SKM-1 (cell line): ENCODE data around the gene C1QL2.

Experiments used
- DNase-seq: peaks from one replicate; lab custom pipeline; 2025; ENCODE audit not compliant: unreplicated experiment; lab: John Stamatoyannopoulos, UW

Gene C1QL2

GRCh38 chr2:119144806-119145205, 13.7 kb downstream of the C1QL2 start:
- no peak for DNase-seq

DNA sequence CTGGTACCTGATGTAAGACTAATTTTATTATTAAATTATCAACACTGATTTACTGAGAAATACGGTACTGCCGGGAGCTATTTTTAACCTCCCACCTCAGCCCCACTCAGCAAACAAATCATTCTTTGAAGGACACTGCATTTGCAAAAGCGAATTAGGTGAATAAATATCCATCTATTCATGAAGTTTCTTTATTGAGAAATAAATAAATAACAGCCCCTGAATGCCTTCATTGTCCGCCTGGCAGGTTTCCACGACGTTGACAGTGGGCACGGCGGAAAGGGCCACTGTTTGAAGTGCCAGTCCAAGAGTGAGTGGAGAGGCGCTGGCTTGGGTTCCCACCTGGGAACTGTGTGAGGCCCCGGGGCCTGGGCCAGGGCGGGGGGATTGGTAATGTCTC, 15.7 kb downstream of the C1QL2 start:
- DNase-seq: no peak

GRCh38 chr2:119137502-119137901, 21.0 kb downstream of the C1QL2 start:
- no peak for DNase-seq

DNA sequence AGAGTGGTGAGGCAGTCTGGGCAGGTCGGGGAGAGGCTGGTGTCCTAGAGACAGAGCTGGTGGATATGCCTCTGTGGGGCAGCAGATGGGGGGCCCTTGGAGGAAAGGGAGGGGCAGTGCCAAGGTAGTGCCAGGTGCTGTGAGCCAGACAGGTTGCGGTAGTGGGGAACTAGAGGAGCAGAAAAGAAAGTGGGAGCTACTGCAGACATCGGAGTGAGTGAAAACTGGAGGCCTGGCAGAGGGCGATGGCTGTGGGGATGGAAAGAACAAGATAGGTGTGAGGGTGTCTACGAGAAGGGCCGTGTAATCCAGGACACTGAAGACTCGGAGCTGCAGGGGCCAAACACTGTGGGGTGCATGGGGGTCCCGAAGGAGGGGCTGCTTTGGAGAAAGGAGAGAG, 21.7 kb downstream of the C1QL2 start:
- DNase-seq: no peak

- DNase-seq: no peak
Measured at GRCh38 chr2:119136093-119136492, 22.5 kb downstream of the C1QL2 start.

DNA sequence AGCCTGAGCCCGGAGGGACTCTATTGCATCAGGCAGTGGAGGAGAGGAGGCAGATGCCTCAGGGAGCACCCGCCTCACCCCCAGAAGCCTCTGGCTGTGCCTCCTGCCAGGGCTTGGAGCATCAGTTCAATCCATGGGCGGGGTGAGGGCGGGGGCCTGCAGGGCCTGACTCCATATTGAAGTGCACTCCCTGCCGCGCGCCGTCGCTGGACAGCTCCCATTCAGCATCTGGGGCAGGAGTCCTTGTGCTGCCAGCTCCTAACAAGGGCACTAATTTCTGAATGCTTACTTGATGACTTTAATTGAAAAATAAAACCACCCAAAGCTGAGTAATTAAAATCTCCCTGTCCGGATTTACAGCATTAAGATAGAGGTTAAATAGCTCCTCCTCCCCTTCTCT, 23.8 kb downstream of the C1QL2 start:
- no peak for DNase-seq

- no peak for DNase-seq
Measured at GRCh38 chr2:119126650-119127049, 31.9 kb downstream of the C1QL2 start.

GRCh38 chr2:119123389-119123788, 35.2 kb downstream of the C1QL2 start:
- DNase-seq: no peak

DNA sequence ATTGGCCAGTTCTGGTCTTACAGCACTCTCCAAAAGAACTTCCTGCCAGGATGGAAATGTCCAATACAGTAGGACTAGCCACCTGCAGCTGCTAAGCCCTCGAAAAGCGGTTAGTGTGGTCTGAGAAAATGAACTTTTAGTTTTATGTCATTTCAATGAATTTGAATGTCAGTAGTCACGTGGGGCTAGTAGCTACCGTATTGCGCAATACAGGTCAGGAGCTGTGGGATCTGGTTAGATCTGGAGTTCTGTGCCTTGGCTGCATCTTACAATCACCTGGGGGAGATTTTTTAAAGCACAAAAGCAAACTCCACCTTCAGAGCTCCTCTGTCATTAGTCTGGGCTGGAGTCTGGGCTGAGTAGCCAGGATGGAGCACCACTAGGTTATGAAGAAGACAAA, 35.9 kb downstream of the C1QL2 start:
- DNase-seq: no peak

DNA sequence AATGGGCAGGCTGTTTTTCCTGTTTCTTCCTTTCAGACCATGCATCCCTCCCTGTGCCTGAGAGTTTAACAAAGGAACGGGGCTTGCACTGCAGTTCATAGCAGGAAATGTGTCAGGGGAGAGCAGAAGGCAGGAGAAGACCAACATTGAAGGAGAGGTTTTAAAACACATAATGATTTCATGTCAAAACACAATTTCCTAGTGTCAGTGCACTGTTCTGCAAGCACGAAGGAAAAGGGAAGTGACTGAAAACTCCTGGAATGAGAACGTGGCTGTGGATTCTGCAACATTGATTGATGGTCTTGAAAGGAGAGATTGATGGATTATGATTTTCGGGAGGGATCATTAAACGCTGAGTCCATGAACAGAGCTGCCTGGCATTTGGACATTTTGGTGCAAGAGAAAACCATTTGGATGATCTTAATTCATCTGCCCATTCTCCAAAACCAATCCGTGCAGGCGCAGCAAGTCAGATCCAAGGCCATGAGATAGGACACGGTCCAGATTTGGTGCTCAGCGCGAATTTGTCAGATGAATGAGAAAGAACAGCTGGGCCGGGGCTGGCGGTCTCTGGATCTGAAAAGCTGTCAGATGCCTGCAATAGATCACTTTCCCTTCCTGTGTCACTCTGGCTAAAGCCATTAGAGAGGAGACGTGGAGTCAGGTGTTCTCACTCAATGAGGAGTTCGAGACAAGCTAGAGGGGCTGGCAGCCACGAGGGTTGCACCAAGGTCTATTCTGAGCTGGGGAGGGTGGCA, 38.4 kb downstream of the C1QL2 start:
- no peak for DNase-seq

- no peak for DNase-seq
Measured at GRCh38 chr2:119119076-119119785, 39.3 kb downstream of the C1QL2 start.

GRCh38 chr2:119117891-119118882, 40.4 kb downstream of the C1QL2 start:
- DNase-seq: no peak

GRCh38 chr2:119117408-119117807, 41.1 kb downstream of the C1QL2 start:
- no peak for DNase-seq

GRCh38 chr2:119116411-119117295, 41.9 kb downstream of the C1QL2 start:
- DNase-seq: no peak

DNA sequence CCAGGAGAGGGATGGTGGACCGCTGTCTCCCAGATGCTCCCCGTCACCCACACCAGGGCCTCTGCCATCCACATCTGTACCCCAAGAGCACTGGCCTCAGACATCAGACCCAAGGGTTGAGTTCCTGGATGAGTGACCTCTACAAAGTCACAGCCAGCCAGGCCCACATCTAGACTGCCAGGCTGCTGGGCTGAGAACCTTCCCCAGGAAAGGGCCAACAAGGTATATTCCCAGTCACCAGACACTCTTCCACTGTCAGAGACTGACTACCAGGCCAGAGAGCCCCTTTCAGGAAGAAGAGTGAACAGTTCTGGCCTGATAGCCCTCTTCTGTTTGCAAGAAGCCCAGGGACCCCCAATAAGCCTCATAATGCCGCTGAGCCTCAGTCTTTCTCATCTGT, 44.3 kb downstream of the C1QL2 start:
- no peak for DNase-seq

DNA sequence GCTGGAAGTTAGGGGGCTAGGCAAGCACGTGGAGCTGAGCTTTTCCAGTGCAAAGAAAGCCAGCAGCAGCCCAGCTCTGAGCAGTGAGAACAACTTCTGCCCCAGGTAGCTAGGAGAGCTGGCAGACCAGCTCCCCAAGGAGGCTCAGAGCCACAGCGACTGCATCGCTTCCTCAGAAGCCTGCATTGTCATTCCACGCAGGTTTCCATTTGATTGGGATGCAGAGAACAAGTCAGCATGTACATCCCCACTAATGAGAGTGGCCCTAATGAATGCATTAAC, 45.1 kb downstream of the C1QL2 start:
- DNase-seq: no peak

DNA sequence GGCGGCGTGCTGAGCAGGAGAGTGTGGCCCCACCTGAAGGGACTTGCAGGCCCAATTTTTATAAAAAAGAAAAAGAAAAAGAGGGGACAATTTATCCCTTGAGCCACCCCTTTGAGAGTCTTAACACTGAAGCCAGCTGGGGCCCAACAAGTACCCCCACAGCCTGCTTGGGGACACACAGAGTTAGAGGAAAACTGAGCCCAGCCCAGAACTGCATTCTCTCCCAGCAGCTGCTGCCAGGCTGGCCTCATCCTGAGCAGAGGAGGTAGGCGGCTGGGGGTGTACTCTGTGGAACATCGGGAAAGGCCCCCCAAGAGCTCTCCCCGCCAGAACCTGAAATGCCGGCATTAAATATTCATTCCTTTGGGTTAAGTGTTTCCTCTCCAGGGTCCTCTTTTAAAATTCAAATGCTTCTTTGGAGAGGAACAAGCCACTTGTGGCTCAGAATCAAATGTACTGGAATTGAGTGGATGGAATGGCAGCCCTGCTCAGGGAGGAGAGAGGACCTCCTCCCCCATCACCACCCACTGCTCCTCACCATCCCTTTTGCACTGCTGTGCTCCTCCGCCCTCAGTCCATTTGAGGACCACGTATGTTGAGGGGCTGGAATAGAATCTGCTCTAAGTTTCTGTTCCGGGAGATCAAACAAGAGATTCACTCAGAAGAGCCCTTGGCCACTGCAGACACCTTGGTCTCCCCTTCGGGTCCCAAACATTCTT, 45.6 kb downstream of the C1QL2 start:
- DNase-seq: no peak

DNA sequence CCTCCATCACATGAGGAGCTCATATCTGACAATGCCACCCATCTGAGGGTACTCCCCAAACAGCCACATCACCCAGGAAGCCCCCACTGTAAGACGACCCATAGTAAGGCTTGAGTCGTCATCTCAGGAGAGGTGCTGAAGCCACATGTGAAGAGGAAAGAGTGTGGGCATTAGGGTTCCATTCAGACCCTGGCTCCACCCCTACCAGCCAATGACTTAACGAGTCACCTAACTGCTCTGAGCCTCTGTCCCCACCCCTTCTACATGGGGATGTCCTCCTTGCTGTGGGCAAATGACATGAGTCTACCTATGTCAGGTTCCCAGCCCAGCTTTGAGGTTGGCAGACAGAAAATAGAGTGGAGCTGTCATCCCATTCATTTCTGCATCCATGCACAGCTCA, 46.3 kb downstream of the C1QL2 start:
- DNase-seq: no peak

- peak; percentile 8 for DNase-seq
Measured at GRCh38 chr2:119111115-119111975, 47.2 kb downstream of the C1QL2 start.
